HG02885 (cell line): ENCODE data around the gene LEF1.

Experiments
- ATAC-seq: cut with Tn5 transposase; IDR thresholded peaks from one replicate; pipeline ENCODE4 v1.9.1; 2021; ENCODE audit warnings: mild to moderate bottlenecking; ENCODE audit not compliant: unreplicated experiment, poor library complexity

LEF1 gene

DNA sequence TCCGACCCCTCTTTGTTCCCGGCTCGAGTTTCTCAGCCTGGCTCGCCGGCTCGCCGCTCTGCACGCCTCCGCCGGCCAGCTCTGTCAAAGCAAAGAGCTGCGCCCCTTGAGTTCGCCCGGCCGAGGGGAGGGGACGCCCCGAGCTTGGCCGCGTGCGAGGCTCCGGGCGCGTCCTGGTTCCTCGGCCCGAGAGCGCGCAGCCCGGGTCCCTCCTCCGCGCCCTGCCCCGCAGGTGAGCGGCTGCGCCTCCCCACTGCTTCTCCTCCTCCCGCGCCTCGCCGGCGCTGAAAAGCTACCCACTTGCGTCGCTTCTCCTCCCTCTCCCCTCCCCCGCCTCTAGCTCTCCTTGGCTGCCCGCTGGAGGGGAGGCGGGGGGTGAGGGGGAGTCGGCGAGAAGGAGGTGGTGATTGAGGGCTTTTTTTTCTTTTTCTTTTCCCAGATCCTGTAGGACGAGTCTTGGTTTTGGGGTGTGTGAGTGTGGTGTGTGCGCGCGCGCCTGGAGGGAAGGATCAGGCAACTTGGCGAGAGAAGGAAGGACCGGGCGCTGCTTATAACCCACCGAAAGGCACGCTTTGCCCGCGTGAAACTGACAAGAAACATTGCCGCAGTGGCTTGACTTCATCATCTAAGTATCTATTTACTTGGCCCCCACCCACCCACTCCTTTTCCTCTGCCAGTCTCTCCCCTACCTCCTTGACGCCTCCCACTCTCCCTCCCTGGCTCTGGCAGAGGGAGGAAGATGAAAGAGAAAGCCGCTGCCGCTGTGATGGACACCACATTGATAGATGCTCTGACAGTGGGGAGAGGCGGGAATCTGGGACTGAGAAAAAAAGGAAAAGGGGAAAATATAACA lies at the start of gene LEF1:
LEF1 (minus strand) TSS at position 262 of the 853 bp plus-strand sequence. CDS start 1,165 bp downstream, outside the sequence.
- peak; percentile 47 for ATAC-seq

- no peak for ATAC-seq
Measured at GRCh38 chr4:108216510-108216909, 47.8 kb upstream of the LEF1 start.

DNA sequence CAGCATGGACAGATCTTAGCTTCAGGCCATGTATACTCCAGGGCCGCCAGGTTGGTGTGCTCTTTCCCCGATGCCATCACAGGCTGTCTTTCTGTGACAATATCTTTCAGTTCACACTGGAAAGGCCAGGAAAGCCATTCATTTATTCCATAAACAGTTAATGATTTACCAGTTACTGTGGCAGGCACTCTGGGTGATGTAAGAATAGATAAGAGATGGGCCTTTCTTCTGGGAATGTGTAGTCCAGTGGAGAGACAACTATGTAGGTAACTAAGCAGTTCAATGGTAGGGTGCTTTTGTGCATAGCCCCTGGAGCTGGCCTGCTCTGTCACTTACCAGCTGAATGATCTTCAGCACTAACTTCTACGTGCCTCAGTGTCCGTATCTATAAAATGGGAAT lies 46.3 kb upstream of the LEF1 start:
- ATAC-seq: no peak

GRCh38 chr4:108213723-108214122 lies 45.0 kb upstream of the LEF1 start:
- no peak for ATAC-seq

- ATAC-seq: no peak
Measured at GRCh38 chr4:108213308-108213707, 44.6 kb upstream of the LEF1 start.

DNA sequence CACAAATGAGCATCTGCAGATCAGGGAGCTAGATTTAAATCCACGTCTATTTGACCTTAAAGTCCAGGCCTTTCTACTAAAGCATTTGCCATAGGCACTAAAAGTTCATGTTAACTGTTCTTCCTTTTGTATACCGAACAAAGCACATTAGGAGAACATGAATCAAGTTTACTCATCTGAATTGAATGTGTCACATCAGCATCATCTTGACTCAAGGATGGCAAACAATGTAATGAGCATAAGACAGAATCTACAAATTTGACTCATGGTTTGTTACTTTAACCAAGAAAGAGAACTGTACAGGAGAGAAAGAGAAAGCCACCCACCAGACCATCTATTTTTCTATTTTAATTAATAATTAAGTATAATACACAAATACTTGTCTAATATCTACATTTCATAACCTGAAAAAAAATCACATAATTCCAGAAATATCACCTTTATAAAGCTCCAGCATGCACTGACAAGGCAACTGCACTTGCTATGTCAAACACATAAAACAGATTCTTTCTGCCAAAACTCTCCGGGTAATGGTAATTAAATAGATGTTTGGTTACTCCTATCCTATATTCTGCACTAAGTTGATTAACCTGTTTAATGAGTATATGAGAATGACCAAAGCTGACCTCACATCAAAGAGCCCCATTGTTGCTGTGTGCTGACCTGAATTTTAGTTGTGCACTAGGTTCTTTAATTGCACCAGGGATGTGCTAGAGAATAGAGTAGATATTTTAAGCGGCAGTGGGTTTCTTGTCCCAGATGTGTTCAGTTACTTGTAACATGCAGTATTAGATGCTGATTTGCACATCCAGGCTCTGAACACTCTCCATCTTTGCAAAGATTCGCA lies 42.5 kb upstream of the LEF1 start:
- ATAC-seq: no peak

DNA sequence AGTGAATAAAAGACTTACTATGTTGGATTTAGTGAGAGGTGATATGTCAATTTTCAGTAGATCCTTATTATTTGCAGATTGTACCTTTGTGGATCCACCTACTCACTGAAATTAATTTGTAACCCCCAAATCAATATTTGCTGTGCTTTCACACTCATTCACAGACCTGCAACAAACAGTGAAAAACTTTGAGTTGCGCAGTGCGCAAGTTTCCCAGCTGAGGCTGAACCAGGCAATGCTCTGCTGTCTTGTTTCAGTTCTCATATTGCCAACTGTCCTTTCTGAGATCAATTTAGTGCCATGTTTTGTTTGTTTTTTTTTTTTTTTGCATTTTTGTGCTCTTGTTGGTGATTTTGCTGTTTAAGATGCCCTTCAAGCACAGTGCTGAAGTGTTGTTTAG lies 40.8 kb upstream of the LEF1 start:
- ATAC-seq: no peak

- no peak for ATAC-seq
Measured at GRCh38 chr4:108205859-108206258, 37.1 kb upstream of the LEF1 start.

DNA sequence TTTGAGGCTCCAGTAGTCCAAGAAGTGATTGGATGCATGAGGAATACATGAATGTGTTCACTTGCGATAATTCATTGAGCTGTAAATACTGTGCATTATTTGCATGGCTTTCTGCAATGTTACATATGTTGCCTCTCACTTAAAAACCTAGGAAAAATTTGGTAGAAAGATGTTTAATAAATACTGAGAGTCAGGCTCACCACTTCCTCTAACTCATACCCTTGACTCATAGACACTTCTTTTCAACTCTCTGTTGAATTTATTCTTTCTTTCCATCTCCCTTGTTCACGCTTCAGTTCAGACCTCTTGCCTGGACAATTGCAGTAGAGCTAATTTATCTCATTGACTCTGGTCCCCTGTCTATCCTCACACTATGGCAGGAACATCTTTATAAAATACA lies 35.8 kb upstream of the LEF1 start:
- no peak for ATAC-seq

DNA sequence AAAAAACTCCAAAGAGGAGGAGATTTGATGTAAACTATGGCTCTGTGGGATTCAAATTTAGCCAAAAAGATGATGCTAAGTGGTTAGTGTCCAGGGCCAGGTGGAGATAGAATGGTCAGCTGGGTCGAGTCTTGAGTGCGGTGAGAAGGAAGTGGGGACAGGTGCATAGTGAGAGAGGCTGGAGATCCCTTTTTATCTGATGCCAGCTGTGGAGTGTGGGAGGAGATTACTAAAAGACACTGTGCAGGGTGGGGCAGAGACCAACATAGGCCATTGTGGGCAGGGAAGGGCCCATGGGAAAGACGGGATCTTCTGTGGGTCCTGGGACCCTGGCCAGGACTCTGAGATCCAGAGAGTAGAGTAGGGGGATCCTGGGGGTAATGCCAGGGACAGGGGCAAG lies 34.6 kb upstream of the LEF1 start:
- no peak for ATAC-seq

DNA sequence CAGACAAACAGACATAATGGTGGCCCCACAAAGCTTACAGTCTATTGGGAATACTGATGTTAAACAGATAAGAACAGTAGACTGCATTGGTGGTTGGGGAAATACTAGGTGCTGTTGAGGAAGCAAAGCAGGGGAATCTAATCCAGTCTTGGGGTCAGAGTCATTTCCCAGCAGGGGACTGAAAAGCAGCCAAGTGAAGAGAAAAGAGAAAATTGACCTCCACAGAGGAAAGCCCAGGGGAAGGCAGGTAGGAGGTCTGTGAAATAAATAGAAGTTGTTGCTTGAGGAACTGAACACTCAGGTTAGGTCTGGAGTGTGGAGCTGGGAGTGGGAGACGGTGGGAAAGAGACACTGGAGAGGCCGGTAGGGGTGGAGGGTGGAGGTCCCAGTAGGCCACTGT lies 33.0 kb upstream of the LEF1 start:
- no peak for ATAC-seq

- ATAC-seq: no peak
Measured at GRCh38 chr4:108199881-108200280, 31.1 kb upstream of the LEF1 start.

- ATAC-seq: no peak
Measured at GRCh38 chr4:108193886-108194672, 25.3 kb upstream of the LEF1 start.

- ATAC-seq: no peak
Measured at GRCh38 chr4:108192935-108193334, 24.2 kb upstream of the LEF1 start.

DNA sequence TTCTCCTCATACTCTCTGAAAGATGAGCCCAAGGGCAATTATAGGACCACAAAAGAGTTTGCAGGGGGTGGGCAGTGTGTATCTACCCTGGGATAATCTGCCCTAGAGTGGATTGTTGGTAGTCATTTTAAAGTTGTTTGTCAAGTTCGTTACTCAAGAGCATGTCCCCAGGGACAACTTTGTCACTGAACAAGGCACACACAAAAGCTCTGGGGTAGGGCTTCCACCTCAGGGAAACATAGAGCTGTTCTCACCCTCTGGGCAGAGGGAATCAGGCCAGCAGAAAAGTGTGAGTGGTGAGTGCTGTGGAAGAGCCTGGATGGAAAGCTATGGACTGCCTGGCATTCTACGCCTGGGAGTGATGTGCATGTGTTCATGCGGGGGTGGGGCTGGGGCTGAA lies 23.3 kb upstream of the LEF1 start:
- ATAC-seq: no peak

DNA sequence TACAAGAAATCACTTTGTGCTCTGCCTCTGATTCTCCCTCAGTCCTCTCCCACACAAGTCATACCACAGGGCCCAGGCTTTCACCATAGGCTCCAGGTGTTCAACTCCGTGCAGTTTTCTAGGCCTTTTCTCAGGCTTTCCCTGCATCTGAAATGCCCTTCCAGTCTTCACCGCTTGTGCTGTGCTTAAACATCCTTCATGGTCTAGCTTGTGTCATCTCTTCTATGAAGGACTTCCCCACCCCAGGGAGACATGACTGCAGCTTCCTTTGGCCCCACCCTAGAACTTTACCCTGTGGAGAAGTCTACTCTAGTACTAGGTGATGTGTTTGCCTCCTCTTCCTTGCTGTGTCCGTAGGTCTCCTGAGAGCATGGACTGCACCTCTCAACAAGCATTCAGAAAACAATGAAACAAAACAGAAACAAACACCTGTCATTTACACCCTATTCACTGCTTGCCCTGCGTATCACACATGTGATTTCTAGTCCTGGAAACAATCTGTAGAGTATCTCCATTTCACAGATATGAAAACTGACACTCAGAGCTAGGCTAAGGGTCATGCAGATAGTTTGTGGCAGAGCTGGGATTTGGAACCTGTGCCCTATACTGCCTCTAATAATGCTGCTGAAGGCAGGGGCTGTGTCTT lies 22.7 kb upstream of the LEF1 start:
- ATAC-seq: no peak

GRCh38 chr4:108188770-108189169 lies 20.0 kb upstream of the LEF1 start:
- no peak for ATAC-seq

DNA sequence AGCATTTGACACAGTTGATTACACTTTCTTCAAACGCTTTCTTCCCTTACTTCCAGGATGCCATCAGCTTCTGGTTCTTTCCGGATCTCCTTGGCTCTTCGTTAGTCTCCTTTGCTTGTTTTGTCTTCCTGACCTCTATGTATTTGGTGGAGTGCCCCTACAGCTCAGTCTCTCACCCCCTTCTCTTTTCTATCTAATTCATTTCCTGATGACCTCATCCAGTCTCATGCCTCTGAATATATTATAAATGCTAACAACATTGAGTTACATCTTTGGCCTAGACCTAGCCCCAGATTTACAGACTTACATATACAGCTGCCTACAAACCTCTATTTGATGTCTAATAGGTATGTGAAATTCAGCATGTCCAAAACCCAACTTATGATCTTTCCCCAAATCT lies 16.5 kb upstream of the LEF1 start:
- no peak for ATAC-seq

DNA sequence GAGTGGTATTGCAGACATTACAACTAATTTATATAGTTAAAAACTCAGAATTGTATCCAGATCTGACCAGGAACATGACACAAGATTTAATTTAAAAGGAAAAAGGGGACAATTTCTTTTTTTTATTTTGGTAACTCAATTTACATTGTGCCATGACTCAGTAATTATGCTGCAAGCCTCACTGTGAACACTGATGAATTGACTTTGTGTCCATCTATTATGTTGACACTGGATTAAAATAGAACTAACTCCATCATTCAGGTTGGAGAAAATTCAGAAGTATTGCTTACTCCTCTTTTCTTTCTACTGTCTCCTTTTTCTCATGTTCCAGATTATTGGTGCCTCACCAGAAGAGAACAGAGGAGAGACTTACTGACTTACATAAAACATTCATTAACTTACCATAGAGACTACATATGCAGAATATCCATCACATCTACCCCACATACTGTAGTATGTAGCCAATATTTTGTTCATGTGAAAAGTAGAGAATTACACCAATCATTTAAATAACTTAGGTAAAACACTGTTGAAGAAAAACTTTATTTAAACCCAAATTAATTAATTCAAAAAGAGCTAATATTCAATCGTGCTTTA lies 15.8 kb upstream of the LEF1 start:
- ATAC-seq: no peak

- ATAC-seq: peak; percentile 72
Measured at GRCh38 chr4:108181704-108182103, 13.0 kb upstream of the LEF1 start.
